ENCODE measurements around the gene MKKS. TPM values are rescaled to one million over a fixed set of nuclear protein-coding genes. Genes with fewer than 3 reads are reported as not detected.

Gene MKKS
- total RNA-seq, 2 donors from 2014 or later = 11.4 to 13.0 TPM

DNA sequence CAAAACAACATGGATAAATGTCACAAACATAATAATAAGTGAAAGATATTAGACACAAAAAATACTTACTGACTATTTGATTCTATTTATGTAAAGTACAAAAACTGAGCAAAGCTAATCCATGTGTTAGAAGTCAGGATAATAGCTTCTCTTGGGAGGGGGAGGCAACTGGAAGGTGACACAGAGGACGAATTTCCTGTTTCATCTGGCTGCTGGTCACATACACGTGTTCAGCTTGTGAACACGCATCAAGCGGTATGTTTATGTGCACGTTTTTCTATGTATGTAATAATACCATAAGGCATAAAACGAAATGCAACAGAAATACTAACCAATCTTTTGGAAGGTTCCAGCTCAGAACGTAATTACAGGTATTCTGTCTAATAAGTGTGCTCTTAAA, 54.3 kb downstream of the MKKS start:
- H3K9me3 ChIP-seq = no peaks in the 10 kb centered on the region
- ATAC-seq (ENCODE audit: insufficient number of reproducible peaks, low FRiP score, low read depth) (no peak), DNase-seq (ENCODE audit: low spot score) (no peak)
- no peaks in the 10 kb centered on the region for H3K36me3 ChIP-seq
- TF ChIP-seq, protein P1, sequence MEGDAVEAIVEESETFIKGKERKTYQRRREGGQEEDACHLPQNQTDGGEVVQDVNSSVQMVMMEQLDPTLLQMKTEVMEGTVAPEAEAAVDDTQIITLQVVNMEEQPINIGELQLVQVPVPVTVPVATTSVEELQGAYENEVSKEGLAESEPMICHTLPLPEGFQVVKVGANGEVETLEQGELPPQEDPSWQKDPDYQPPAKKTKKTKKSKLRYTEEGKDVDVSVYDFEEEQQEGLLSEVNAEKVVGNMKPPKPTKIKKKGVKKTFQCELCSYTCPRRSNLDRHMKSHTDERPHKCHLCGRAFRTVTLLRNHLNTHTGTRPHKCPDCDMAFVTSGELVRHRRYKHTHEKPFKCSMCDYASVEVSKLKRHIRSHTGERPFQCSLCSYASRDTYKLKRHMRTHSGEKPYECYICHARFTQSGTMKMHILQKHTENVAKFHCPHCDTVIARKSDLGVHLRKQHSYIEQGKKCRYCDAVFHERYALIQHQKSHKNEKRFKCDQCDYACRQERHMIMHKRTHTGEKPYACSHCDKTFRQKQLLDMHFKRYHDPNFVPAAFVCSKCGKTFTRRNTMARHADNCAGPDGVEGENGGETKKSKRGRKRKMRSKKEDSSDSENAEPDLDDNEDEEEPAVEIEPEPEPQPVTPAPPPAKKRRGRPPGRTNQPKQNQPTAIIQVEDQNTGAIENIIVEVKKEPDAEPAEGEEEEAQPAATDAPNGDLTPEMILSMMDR (IDR thresholded peaks at IDR 0.05) = no peak
- no peaks in the 10 kb centered on the region for H3K27me3 ChIP-seq (replicated peaks; ENCODE audit: insufficient read depth)
- no peaks in the 10 kb centered on the region for H3K4me1 ChIP-seq (ENCODE audit: control insufficient read depth in 1 of 2, low read depth in 2 of 2)
- H3K27ac ChIP-seq = no peak overlapping the region
- no peak overlapping the region for H3K4me3 ChIP-seq

GRCh38 chr20:10376270-10377075, 57.5 kb downstream of the MKKS start:
- no peak for ATAC-seq (ENCODE audit: insufficient number of reproducible peaks, low FRiP score, low read depth)
- TF ChIP-seq, protein P1 (IDR thresholded peaks at IDR 0.05) = no peak

GRCh38 chr20:10375191-10375590, 58.8 kb downstream of the MKKS start:
- Histone ChIP-seq H3K27me3 (replicated peaks; ENCODE audit: insufficient read depth) (no peaks in the 10 kb centered on the region), H3K27ac (no peak overlapping the region), H3K9me3 (no peaks in the 10 kb centered on the region), H3K4me1 (ENCODE audit: control insufficient read depth in 1 of 2, low read depth in 2 of 2) (peaks cover 0 to 6% of the 10 kb centered on the region in 2 donors), H3K4me3 (no peak overlapping the region), H3K36me3 (no peaks in the 10 kb centered on the region)
- no peak for ATAC-seq (ENCODE audit: insufficient number of reproducible peaks, low FRiP score, low read depth)
- TF ChIP-seq, protein P1 (IDR thresholded peaks at IDR 0.05) = no peak
- DNase-seq (ENCODE audit: low spot score) = no peak

More at GRCh38 chr20:10376270-10377075, 57.5 kb downstream of the MKKS start:
- DNase-seq (ENCODE audit: low spot score) = no peak
- no peaks in the 10 kb centered on the region for H3K4me1 ChIP-seq (ENCODE audit: control insufficient read depth in 1 of 2, low read depth in 2 of 2)
- no peaks in the 10 kb centered on the region for H3K9me3 ChIP-seq
- H3K27ac ChIP-seq = no peak overlapping the region
- H3K36me3 ChIP-seq = no peaks in the 10 kb centered on the region
- H3K4me3 ChIP-seq = no peak overlapping the region
- H3K27me3 ChIP-seq (replicated peaks; ENCODE audit: insufficient read depth) = no peaks in the 10 kb centered on the region

GRCh38 chr20:10374036-10374435, 60.0 kb downstream of the MKKS start:
- H3K9me3 ChIP-seq = no peaks in the 10 kb centered on the region
- H3K27me3 ChIP-seq (replicated peaks; ENCODE audit: insufficient read depth) = no peaks in the 10 kb centered on the region
- H3K27ac ChIP-seq = no peak overlapping the region
- H3K36me3 ChIP-seq = no peaks in the 10 kb centered on the region
- DNase-seq (ENCODE audit: low spot score) (no peak), ATAC-seq (ENCODE audit: insufficient number of reproducible peaks, low FRiP score, low read depth) (no peak)
- no peak overlapping the region for H3K4me3 ChIP-seq
- TF ChIP-seq, protein P1 (IDR thresholded peaks at IDR 0.05) = no peak
- peaks cover 2 to 17% of the 10 kb centered on the region in 2 donors for H3K4me1 ChIP-seq (ENCODE audit: control insufficient read depth in 1 of 2, low read depth in 2 of 2)

- H3K27me3 ChIP-seq (replicated peaks; ENCODE audit: insufficient read depth) = no peaks in the 10 kb centered on the region
- ATAC-seq (ENCODE audit: insufficient number of reproducible peaks, low FRiP score, low read depth) = no peak
- no peaks in the 10 kb centered on the region for H3K9me3 ChIP-seq
- H3K27ac ChIP-seq = no peak overlapping the region
- no peaks in the 10 kb centered on the region for H3K36me3 ChIP-seq
- DNase-seq (ENCODE audit: low spot score) = no peak
- TF ChIP-seq, protein P1 (IDR thresholded peaks at IDR 0.05) = no peak
- peaks cover 2 to 17% of the 10 kb centered on the region in 2 donors for H3K4me1 ChIP-seq (ENCODE audit: control insufficient read depth in 1 of 2, low read depth in 2 of 2)
- H3K4me3 ChIP-seq = no peak overlapping the region
Measured at GRCh38 chr20:10371467-10371866, 62.6 kb downstream of the MKKS start.

Data from thoracic aorta (tissue), 2 donors.